Activated B cell treated with CpG ODN at 0.5 μM for 24 hours (primary cell): ENCODE results near the gene TMEM40. TPM values are rescaled to one million over a fixed set of nuclear protein-coding genes. Genes with fewer than 3 reads are reported as not detected.

Experiments
- ATAC-seq: fragments of 200-7000 bp; cut with Tn5 transposase; one replicate; pipeline ENCODE4 v1.10.0; 2021; ENCODE audit warnings: low read depth, mild to moderate bottlenecking, moderate library complexity
- CTCF ChIA-PET: fragments of 350-600 bp; sonication (Branson Sonifier 250); formaldehyde crosslinking; loops from one replicate; lab custom pipeline; 2021; ENCODE audit warnings: antibody characterized with exemption; lab: Charles Lee
- POLR2A ChIA-PET: fragments of 350-600 bp; sonication (Branson Sonifier 250); formaldehyde crosslinking; loops from one replicate; lab custom pipeline; 2021; ENCODE audit warnings: antibody characterized with exemption; lab: Charles Lee
- DNase-seq: peaks from one replicate; pipeline ENCODE4 v3.0.0; 2022
- H3K27ac Mint-ChIP-seq: one replicate; pipeline ENCODE4 v1.8.0; 2020; ENCODE audit warnings: mixed read lengths
- H3K27me3 Mint-ChIP-seq: one replicate; pipeline ENCODE4 v1.8.0; 2021; ENCODE audit warnings: mixed read lengths
- H3K36me3 Mint-ChIP-seq: one replicate; pipeline ENCODE4 v1.8.0; 2021; ENCODE audit warnings: low read depth, mixed read lengths
- H3K4me1 Mint-ChIP-seq: one replicate; pipeline ENCODE4 v1.8.0; 2021; ENCODE audit warnings: mixed read lengths
- H3K4me3 Mint-ChIP-seq: one replicate; pipeline ENCODE4 v1.8.0; 2020; ENCODE audit warnings: mild to moderate bottlenecking, mixed read lengths
- H3K9me3 Mint-ChIP-seq: one replicate; pipeline ENCODE4 v1.8.0; 2020; ENCODE audit warnings: mixed read lengths
- CTCF ChIP-seq: fragments of 200-600 bp; IDR thresholded peaks from one replicate; pipeline ENCODE4 v1.8.0; 2022; ENCODE audit warnings: antibody characterized with exemption, mild to moderate bottlenecking
- intact Hi-C: fragments of 100-400 bp; cut with micrococcal nuclease; formaldehyde crosslinking; loops from one replicate; pipeline ENCODE4 v1.15.1; 2024
- total RNA-seq: library from RNA; stranded (reverse); gene quantifications from 2 replicates; pipeline ENCODE4 v1.2.3, GENCODE V29; 2022

TMEM40 gene
- total RNA-seq, 1 donor from 2014 or later = not detected

GRCh38 chr3:12734960-12735359, 24.1 kb downstream of the TMEM40 start:
- peaks cover 1% of the 10 kb centered on the region for H3K27me3 Mint-ChIP-seq
- CTCF ChIA-PET = interaction anchor here (1.5 kb wide), 1 partner anchor 15 kb away, joined by 4 read pairs; no protein-coding TSS in a partner anchor
- H3K4me1 Mint-ChIP-seq = peaks cover 9% of the 10 kb centered on the region
- no peak overlapping the region for H3K27ac Mint-ChIP-seq
- TF ChIP-seq CTCF = no peak
- no peak overlapping the region for H3K4me3 Mint-ChIP-seq
- POLR2A ChIA-PET = no interaction called here
- peaks cover 2% of the 10 kb centered on the region for H3K9me3 Mint-ChIP-seq
- DNase-seq = no peak
- no peak for ATAC-seq
- H3K36me3 Mint-ChIP-seq = no peaks in the 10 kb centered on the region
- intact Hi-C loops = no loop called here

- intact Hi-C loops = no loop called here
These were observed 25.5 kb downstream of the TMEM40 start for GRCh38 chr3:12733566-12733965.

GRCh38 chr3:12730506-12731242, 28.4 kb downstream of the TMEM40 start:
- peaks cover 2% of the 10 kb centered on the region for H3K9me3 Mint-ChIP-seq
- H3K27me3 Mint-ChIP-seq = peaks cover 3% of the 10 kb centered on the region
- peaks cover 11% of the 10 kb centered on the region for H3K4me1 Mint-ChIP-seq
- no peak overlapping the region for H3K27ac Mint-ChIP-seq
- intact Hi-C loops = no loop called here
- TF ChIP-seq CTCF = no peak
- no peaks in the 10 kb centered on the region for H3K36me3 Mint-ChIP-seq
- no peak overlapping the region for H3K4me3 Mint-ChIP-seq
- ChIA-PET CTCF (no interaction called here), POLR2A (no interaction called here)
- DNase-seq (no peak), ATAC-seq (peak; percentile 28)

More at GRCh38 chr3:12733566-12733965, 25.5 kb downstream of the TMEM40 start:
- H3K36me3 Mint-ChIP-seq = no peaks in the 10 kb centered on the region
- CTCF ChIA-PET = interaction anchor here (1.5 kb wide), 1 partner anchor 14 kb away, joined by 4 read pairs; no protein-coding TSS in a partner anchor
- peaks cover 2% of the 10 kb centered on the region for H3K9me3 Mint-ChIP-seq
- peaks cover 3% of the 10 kb centered on the region for H3K27me3 Mint-ChIP-seq
- H3K4me1 Mint-ChIP-seq = peaks cover 11% of the 10 kb centered on the region
- no peak for TF ChIP-seq CTCF
- ATAC-seq (no peak), DNase-seq (no peak)
- no peak overlapping the region for H3K4me3 Mint-ChIP-seq
- POLR2A ChIA-PET = interaction anchor here (0.6 kb wide), 1 partner anchor 54 kb away, joined by 3 read pairs; no protein-coding TSS in a partner anchor
- no peak overlapping the region for H3K27ac Mint-ChIP-seq

- Mint-ChIP-seq H3K9me3 (peaks cover 2% of the 10 kb centered on the region), H3K4me3 (no peak overlapping the region), H3K27ac (no peak overlapping the region), H3K4me1 (peaks cover 11% of the 10 kb centered on the region), H3K36me3 (no peaks in the 10 kb centered on the region), H3K27me3 (peaks cover 3% of the 10 kb centered on the region)
- intact Hi-C loops = loop anchor here (10.0 kb wide), 1 partner anchor 124 kb away; no protein-coding TSS in a partner anchor
- ChIA-PET CTCF (interaction anchor here (0.7 to 0.9 kb wide), 2 partner anchors 9 to 34 kb away, joined by 3 read pairs; no protein-coding TSS in a partner anchor), POLR2A (interaction anchor here (0.6 kb wide), 1 partner anchor 18 kb away, joined by 4 read pairs; no protein-coding TSS in a partner anchor)
- TF ChIP-seq CTCF = no peak
- ATAC-seq = no peak
- DNase-seq = no peak
These were observed 29.9 kb downstream of the TMEM40 start for GRCh38 chr3:12729051-12729651.

GRCh38 chr3:12727937-12728336, 31.1 kb downstream of the TMEM40 start:
- Mint-ChIP-seq H3K4me3 (no peak overlapping the region), H3K9me3 (peaks cover 2% of the 10 kb centered on the region), H3K27ac (no peak overlapping the region), H3K4me1 (peaks cover 11% of the 10 kb centered on the region), H3K36me3 (no peaks in the 10 kb centered on the region), H3K27me3 (peaks cover 3% of the 10 kb centered on the region)
- intact Hi-C loops = loop anchor here (10.0 kb wide), 1 partner anchor 123 kb away; no protein-coding TSS in a partner anchor
- DNase-seq (no peak), ATAC-seq (no peak)
- ChIA-PET CTCF (no interaction called here), POLR2A (no interaction called here)
- no peak for TF ChIP-seq CTCF
